IPS-18a (cell line): ENCODE data around the gene SPATS1.
"Not testable (repeated sequence)": the region's sequence is repeated elsewhere in the genome, so short reads cannot be mapped to it uniquely, and the experiment has no call there.

Experiments used
- H3K27ac ChIP-seq: one replicate; pipeline ENCODE4 v1.5.1; 2013; ENCODE audit warnings: low read length
- H3K27me3 ChIP-seq: one replicate; pipeline ENCODE4 v1.6.1; 2013; ENCODE audit warnings: mild to moderate bottlenecking, low read length; ENCODE audit not compliant: control insufficient read depth, insufficient read depth
- H3K36me3 ChIP-seq: one replicate; pipeline ENCODE4 v1.6.1; 2013; ENCODE audit warnings: low read depth, low read length; ENCODE audit not compliant: control insufficient read depth
- H3K4me1 ChIP-seq: one replicate; pipeline ENCODE4 v1.6.1; 2013; ENCODE audit warnings: low read depth, low read length; ENCODE audit not compliant: control insufficient read depth
- H3K4me3 ChIP-seq: one replicate; pipeline ENCODE4 v1.5.1; 2013; ENCODE audit warnings: low read length
- H3K9ac ChIP-seq: one replicate; pipeline ENCODE4 v1.6.1; 2013; ENCODE audit warnings: mild to moderate bottlenecking, low read length, moderate library complexity
- H3K9me3 ChIP-seq: one replicate; pipeline ENCODE4 v1.6.1; 2013; ENCODE audit warnings: low read depth, low read length; ENCODE audit not compliant: control insufficient read depth

SPATS1 gene

GRCh38 chr6:44333942-44334341 is 8.5 kb upstream of the SPATS1 start:
- Histone ChIP-seq H3K9me3 (no peaks in the 10 kb centered on the region), H3K9ac (no peak overlapping the region), H3K4me3 (no peak overlapping the region), H3K4me1 (peaks cover 7% of the 10 kb centered on the region), H3K27ac (no peak overlapping the region), H3K36me3 (no peaks in the 10 kb centered on the region), H3K27me3 (peaks cover 8% of the 10 kb centered on the region)

DNA sequence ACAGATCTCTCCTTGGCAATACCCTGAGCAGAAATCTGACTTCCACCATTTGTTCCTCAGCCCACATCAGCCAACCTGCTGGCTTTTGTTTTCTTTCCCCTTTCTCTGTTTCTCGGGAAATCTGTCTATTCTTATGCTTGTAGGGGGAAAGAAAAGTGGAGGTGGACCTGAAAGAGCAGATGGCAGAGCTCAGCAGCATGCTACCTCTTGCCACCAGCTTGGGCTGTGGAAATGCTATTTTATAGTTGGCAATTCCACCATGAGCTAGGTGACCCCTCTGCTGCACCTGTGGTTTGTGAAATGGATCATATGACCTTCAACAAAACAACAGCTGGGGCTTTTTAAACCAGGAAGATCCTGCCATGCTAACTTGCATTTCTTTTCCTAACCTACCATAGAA is 6.8 kb upstream of the SPATS1 start:
- Histone ChIP-seq H3K36me3 (no peaks in the 10 kb centered on the region), H3K27me3 (no peaks in the 10 kb centered on the region), H3K9ac (no peak overlapping the region), H3K4me3 (no peak overlapping the region), H3K27ac (no peak overlapping the region), H3K4me1 (peaks cover 5% of the 10 kb centered on the region), H3K9me3 (no peaks in the 10 kb centered on the region)

- Histone ChIP-seq H3K27me3 (no peaks in the 10 kb centered on the region), H3K4me3 (no peak overlapping the region), H3K36me3 (no peaks in the 10 kb centered on the region), H3K9me3 (no peaks in the 10 kb centered on the region), H3K27ac (no peak overlapping the region), H3K9ac (no peak overlapping the region), H3K4me1 (peaks cover 5% of the 10 kb centered on the region)
Measured at GRCh38 chr6:44338228-44339122, 4.0 kb upstream of the SPATS1 start.

DNA sequence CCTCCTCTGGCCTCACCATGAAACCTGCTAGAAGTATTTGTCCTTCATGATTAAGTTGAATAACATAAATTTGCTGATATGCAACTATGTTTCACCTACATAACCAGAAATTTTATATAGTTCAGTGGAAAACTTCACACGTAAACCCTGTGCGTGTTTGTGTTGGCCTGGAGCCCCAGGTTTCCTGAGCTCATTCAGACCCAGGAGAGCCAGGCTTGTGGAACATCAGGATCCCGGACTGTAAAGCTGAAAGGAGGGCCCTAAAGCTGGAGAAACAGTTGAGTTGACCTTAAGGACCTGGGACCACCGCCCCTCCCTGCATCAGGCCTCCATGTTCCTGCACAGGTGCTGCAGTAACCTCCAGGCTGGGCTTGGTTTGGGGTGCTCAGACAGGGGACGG is 3.1 kb upstream of the SPATS1 start:
- no peaks in the 10 kb centered on the region for H3K27me3 ChIP-seq

GRCh38 chr6:44339763-44340625 is 2.5 kb upstream of the SPATS1 start:
- Histone ChIP-seq H3K4me1 (peaks cover 5% of the 10 kb centered on the region), H3K27me3 (no peaks in the 10 kb centered on the region), H3K9me3 (no peaks in the 10 kb centered on the region), H3K36me3 (no peaks in the 10 kb centered on the region), H3K4me3 (no peak overlapping the region), H3K27ac (no peak overlapping the region), H3K9ac (no peak overlapping the region)

More for the DNA sequence above, 3.1 kb upstream of the SPATS1 start:
- no peak overlapping the region for H3K27ac ChIP-seq
- H3K4me1 ChIP-seq = peaks cover 5% of the 10 kb centered on the region
- no peak overlapping the region for H3K4me3 ChIP-seq
- no peaks in the 10 kb centered on the region for H3K36me3 ChIP-seq
- H3K9ac ChIP-seq = no peak overlapping the region
- no peaks in the 10 kb centered on the region for H3K9me3 ChIP-seq

DNA sequence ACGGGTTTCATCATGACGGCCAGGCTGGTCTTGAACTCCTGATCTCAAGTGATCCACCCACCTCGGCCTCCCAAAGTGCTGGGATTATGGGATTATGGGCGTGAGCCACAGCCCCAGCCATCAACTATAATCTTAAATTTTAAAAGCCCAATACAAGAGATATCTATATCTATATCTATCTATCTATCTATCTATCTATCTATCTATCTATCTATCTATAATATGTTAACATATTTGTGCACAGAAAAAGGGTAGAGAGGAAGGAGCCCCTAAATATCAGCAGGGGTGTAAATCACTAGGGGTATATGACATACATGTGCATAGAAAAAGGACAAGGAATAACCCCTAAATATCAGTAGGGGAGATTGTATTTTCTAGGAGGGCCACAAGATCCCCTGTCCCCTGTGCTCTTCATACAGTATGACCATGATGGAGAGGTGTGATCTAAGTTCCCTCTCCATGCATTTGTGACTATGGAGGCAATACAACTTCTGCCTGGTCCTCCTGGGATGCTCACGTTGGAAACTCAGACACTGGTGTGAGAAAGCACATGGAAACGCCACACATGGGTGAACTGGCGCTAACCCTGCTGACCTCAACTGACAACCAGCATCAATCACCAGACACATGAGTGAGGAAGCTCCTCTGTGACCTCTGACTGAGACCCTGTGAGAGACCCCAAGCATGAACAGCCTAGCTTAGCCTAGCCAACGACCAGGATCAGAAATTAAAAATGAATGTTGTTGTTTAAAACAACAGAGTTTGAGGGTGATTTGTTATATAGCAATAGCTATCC is 1.2 kb upstream of the SPATS1 start:
- Histone ChIP-seq H3K4me3 (no peak overlapping the region), H3K9me3 (no peaks in the 10 kb centered on the region), H3K4me1 (no peaks in the 10 kb centered on the region), H3K27me3 (no peaks in the 10 kb centered on the region), H3K36me3 (no peaks in the 10 kb centered on the region), H3K9ac (no peak overlapping the region), H3K27ac (no peak overlapping the region)

DNA sequence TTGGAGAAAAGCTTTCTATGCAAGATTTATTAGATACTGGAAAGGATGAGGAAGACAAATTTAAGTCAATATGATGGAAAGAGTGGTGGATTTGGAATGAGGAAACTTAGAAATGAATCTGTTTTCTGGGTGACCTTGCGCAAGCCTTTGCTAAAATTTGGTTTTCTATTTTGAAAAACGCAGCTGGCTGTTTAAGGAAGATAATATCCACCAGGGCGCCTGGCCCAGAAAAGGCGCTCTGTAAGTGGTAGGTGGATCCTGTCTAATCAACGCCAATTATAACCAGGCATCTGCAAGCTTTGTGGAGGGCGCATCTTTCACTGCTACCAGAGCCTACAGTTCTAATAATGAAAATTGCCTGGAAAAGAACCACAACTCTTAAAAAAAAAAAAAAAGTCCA is 398 bp upstream of the SPATS1 start:
- no peak overlapping the region for H3K9ac ChIP-seq
- H3K4me1 ChIP-seq = no peaks in the 10 kb centered on the region
- no peak overlapping the region for H3K4me3 ChIP-seq
- H3K27me3 ChIP-seq = no peaks in the 10 kb centered on the region
- H3K36me3 ChIP-seq = no peaks in the 10 kb centered on the region
- H3K9me3 ChIP-seq = no peaks in the 10 kb centered on the region
- H3K27ac ChIP-seq = no peak overlapping the region

DNA sequence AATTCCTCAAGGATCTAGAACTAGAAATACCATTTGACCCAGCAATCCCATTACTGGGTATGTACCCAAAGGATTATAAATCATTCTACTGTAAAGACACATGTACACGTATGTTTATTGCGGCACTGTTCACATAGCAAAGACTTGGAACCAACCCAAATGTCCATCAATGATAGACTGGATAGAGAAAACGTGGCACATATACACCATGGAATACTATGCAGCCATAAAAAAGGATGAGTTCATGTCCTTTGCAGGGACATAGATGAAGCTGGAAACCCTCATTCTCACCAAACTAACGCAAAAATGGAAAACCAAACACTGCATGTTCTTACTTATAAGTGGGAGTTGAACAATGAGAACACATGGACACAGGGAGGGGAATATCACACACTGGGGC is 4.4 kb downstream of the SPATS1 start:
- not testable (repeated sequence) for H3K36me3 ChIP-seq, H3K4me1 ChIP-seq, H3K9me3 ChIP-seq, H3K9ac ChIP-seq, H3K4me3 ChIP-seq, H3K27ac ChIP-seq, H3K27me3 ChIP-seq

DNA sequence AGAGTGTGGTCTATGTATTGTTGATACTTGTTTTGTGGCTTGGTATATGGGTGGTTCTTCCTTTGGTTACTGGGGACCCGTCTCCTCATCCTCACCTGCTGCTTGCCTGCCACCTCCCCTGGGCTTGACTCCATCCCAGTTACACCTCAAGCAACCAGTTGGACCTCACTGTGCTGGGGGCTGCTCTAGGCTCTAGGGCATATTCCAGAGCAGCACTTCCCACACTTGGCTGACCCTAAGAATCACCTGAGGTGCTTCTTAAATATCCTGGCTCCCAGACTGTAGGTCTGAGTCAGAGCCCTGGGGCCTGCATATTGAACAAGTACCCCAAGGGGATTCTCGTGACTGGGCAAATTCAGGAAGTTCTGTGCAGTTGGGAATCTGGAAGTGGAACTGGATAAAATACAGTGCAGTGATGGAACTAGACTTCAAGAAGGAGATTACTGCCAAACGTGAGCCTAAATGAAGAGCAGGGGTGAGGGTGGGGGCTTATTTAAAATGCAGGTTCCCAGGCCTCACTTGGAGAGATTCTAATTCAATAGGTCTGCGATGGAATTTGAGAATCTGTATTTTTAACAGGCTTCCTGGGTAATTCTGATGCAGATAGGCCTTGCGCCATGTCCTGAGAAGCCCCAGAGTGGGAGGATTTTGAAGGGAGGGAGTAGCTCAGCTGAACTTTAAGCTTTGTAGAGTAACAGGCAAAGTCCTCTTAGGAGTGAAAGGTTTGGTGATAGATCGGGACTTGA is 7.6 kb downstream of the SPATS1 start:
- H3K36me3 ChIP-seq = no peaks in the 10 kb centered on the region
- H3K4me1 ChIP-seq = peaks cover 6% of the 10 kb centered on the region
- H3K27ac ChIP-seq = no peak overlapping the region
- no peak overlapping the region for H3K4me3 ChIP-seq
- H3K27me3 ChIP-seq = no peaks in the 10 kb centered on the region
- no peak overlapping the region for H3K9ac ChIP-seq
- H3K9me3 ChIP-seq = no peaks in the 10 kb centered on the region

DNA sequence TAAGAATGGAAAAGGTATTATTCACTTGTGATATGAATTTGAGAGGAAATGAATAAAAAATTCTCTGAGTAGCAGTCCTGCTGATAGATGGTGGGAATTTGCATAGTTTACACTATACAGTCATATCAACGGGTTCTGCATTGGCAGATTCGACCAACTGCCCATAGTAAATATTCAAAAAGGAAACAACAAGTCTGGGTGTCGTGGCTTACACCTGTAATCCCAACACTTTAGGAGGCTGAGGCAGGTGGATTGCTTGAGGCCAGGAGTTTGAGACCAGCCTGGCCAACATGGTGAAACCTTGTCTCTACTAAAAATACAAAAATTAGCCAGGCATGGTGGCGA is 8.2 kb downstream of the SPATS1 start:
- not testable (repeated sequence) for H3K27ac ChIP-seq, H3K36me3 ChIP-seq, H3K4me3 ChIP-seq, H3K4me1 ChIP-seq, H3K9ac ChIP-seq, H3K27me3 ChIP-seq, H3K9me3 ChIP-seq

- Histone ChIP-seq H3K27me3 (no peaks in the 10 kb centered on the region), H3K27ac (no peak overlapping the region), H3K9me3 (no peaks in the 10 kb centered on the region), H3K4me1 (peaks cover 6% of the 10 kb centered on the region), H3K4me3 (no peak overlapping the region), H3K36me3 (no peaks in the 10 kb centered on the region), H3K9ac (no peak overlapping the region)
Measured at GRCh38 chr6:44352259-44352658, 9.8 kb downstream of the SPATS1 start.
